ENCODE data around the gene CBLL1.

CBLL1 gene

DNA sequence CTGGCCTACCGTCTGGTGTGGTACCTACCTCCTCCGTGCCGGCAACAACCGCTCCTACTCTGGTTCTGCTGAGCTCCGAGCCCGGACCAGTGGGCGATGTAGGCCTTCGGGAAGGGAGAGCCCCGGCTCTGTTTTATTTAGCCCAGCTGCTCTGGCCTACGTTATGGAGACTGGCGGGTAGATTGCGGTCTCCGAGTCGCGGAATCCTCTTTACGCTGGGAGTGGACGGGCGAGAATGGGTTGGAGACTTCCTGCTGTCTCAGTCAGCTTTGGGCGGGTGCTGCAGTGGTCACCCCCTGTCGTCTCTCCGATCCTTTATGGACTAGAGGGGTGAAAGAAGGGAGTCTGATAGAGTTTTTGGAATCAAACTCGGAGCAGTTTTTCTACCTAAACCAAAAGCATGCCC lies 406 bp downstream of the CBLL1 start:
- no peak for DNase-seq

DNA sequence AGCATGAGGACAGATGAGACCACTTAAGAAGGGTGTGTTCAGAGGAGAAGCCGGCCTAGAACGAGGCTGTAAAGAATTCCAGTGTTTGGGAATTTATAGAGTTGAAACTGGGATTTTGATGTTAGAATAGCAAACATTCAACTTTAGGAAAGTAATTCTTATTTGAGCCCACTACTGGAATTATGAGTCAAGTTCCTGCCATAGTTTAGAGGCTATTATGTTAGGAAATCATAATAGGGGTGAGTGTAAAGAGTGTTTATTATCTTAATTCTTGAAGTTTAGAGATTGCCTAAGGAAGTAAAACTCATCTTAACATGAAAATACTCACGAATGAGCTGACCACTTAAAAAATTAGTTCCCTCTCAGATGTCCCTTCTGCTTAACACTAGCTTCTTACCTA lies 2.1 kb downstream of the CBLL1 start:
- DNase-seq = no peak

DNA sequence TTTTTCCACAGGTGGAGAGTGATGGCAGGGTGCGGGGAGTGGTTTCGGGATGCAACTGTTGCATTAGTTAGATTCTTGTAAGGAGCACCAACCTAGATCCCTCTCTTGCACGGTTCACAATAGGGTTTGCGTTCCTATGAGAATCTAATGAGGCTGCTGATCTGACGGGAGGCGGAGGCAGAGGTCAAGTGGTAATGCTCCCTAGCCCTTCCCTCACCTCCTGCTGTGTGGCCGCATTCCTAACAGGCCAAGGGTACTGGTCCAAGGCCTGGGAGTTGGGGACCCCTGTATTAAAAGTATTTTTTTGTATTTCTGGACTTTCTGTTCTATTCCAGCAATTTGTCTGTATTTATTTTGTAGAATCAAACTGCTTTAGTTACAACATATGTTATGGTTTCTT lies 7.2 kb downstream of the CBLL1 start:
- DNase-seq = no peak

DNA sequence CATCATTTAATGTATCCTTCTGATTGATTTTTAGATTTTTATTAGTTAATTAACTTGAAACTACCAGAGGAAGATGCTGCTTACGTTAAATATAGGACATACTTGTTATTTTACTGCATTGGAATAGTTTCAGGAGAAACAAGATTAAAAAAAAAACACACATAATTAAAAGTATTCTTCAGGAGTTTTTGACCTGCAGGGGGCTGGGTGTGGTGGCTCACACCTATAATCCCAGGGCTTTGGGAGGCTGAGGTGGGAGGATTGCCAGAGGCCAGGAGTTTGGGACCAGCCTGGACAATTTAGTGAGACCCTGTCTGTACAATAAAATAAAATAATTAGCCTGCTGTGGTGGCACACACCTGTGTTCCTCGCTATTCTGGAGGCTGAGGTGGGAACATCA lies 10.7 kb downstream of the CBLL1 start:
- DNase-seq = no peak

DNA sequence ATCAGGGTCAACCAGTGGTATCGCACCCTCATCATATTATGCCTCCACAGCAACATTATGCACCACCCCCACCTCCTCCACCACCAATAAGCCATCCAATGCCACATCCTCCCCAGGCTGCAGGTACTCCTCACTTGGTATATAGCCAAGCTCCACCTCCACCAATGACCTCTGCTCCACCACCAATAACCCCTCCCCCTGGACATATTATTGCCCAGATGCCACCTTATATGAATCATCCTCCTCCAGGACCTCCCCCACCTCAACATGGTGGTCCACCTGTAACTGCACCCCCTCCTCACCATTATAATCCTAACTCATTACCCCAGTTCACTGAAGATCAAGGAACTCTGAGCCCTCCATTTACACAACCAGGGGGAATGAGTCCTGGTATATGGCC lies 14.7 kb downstream of the CBLL1 start:
- DNase-seq = no peak

DNA sequence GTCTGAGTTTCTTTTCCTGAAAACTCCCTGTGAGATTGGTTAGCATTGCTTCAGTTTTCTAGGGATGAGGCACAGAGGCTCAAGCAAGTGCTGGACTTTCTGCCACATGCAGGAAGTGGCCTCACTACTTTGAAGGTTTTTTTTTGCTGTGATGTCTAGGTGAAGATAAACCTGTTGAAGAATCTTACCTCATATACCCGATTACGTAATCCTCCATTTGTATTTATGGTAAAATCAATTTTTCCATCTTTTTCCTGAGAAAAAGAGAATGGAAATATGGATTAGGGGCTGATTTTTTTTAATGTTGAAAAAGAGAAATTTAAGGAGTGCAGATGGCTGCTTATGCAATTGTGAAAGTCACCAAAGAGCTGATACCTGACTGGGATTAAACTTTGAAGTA lies 23.4 kb downstream of the CBLL1 start:
- DNase-seq = no peak

DNA sequence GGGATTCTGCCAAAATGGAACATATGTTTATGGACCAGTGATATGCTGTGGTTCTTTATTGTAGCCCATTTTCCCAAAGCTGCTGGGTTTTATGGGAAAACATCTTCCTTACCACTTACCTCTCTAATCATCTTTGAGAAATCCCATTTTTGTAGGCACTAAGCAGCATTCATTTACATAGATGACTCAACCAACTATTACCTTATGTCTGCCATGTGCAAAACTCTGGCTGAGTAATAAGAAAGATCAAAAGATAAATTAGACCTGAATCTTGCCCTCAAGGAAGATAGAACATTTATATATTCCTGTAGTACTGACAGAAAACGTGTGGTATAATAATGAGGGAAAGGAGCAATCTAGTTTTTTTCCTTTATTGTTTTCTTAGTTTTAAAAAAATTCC lies 24.3 kb downstream of the CBLL1 start:
- no peak for DNase-seq

DNA sequence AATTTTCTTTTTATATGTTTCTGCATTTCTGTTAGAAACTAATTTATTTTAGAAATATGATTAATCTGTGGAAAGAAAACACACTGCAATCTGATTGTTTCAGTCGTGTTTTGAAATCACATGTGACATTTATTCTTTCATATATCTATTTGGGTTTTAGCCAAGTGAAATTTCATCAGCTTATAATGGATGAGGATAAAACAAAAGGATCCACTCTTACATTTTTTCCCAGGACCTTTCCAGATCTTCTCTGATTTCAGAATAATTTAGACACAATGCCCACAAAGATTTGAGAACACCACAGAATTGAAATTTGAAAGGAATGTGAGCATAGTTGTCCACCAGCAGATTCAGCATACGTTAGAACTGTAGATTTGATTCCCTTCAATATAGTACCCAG lies 29.1 kb downstream of the CBLL1 start:
- DNase-seq = no peak

DNA sequence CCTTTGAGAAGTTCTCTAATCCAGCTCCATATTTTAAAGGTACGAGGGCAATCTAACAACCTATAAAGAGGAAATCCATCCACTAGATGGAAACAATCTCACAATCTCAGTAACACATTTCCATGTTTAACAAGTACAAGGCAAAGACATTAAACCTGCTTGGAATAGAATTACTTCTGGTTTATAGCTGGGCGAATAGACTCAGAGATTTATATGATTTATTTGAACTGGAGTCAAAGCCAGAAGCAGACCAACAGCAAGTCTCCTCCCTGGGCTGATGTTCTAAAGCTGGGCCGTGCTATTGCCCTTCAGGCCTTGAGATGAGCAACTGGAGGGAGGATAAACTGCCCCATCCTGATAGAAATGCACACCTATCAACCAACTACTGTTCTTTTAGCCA lies 33.8 kb downstream of the CBLL1 start:
- DNase-seq = no peak

DNA sequence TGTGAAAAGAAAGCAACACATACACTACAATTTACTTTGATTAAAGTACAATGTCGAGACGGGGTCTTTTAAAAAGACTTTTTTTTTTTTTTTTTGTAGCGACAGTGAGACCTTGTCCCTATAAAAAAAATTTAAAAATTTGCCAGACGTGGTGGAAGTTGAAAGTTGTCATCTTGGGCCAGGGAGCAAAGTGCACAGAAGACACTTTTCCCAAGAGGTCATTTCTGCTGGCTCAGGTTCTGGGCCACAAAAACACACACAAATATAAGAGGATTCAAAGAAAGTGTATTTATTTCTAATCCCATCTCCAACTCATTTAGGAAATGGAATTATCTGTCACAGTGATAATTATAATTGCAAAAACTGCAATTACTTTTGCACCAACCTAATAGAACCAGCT lies 34.3 kb downstream of the CBLL1 start:
- no peak for DNase-seq

DNA sequence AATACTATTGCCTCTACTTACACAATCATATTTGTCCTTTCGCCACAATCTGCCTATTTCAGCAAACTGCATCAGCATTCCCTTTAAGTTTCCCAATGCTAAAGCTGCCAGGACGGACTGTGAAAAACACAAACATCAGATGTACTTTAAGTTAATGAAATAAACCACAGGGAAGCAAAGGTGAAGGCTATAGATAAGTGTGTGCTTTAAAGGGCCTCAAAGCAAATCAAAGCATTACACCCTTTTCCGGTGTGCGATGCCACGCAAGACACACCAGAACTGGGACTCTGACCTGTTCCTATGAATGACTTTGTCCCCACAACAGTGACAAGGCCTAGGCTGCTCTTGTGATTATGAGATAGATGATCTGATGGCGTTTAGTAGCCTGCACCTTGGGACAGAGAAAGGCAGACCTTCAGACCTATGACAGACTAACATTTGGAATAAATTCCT lies 35.7 kb downstream of the CBLL1 start:
- no peak for DNase-seq

DNA sequence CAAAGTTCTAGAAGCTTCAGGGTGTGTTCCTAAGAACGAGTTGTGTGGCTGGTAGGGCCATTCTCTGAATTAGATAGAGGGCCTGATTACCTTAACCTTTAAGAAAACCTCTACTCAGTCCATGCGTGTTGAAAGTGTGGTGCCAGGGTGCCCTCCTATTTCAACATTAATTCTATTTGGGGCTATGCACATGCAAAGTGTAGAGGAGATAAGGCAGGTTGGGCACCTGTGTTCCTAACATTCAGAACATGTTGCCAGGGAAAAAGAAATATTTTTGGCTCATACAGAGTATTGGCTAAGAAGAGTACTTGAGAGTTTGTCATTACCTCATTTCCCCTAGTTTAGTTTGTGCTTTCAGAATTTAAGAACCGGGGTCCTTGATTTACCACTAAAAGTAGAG lies 38.4 kb downstream of the CBLL1 start:
- DNase-seq = no peak

DNA sequence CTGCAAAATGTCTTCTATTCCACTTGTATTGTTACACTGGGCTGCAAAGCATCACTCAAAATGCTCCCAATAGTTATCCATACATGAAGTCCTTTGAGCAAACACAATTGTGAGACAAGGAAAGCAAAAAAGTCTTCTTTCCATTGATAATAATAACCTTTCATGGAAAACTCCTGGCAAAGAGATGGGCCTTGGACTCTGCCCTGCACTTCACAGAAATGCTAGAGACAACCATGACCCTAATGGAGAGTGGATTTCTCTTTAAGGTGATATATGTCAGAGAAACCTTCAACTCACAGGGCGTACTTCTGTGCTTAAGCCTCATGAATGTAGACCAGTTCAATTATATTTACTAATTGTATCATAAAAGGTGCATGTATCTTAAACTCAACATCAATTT lies 39.7 kb downstream of the CBLL1 start:
- DNase-seq = no peak

DNA sequence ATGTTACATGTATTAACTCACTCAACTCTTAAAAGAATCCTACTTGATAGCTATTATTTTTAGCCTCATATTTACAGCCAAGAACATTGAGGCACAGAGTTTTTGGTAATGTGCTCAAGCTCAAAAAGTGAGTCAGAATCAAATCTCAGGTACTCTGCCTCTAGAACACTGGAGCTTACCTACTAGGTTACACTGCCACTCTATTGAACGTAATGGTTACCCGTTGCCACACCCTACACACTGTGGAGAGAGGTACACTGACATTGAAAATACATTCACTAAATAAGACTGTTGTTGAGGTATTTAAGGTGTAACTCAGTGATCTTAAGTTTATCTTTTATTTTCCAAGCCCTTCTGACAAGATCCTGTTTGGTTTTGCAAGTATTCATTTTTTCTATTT lies 41.2 kb downstream of the CBLL1 start:
- DNase-seq = no peak

DNA sequence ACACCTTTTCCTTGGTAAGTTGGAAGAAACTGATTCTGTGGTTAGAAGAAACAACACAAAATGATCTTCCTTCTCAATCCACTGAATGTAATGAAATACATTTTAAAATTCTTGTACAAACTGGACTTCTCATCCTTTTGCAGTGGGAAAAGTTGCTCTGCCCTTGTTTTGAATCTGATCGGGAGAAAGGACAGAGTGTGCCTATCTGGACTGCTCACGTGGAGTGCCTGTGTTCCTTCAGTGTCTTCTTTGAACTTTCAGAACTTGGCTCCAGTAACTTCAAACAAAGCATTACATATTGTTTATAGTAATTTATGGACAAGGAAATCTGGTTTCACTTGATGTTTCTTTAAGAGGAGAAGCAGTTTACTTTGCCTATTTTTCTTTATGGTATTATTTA lies 42.0 kb downstream of the CBLL1 start:
- no peak for DNase-seq

DNA sequence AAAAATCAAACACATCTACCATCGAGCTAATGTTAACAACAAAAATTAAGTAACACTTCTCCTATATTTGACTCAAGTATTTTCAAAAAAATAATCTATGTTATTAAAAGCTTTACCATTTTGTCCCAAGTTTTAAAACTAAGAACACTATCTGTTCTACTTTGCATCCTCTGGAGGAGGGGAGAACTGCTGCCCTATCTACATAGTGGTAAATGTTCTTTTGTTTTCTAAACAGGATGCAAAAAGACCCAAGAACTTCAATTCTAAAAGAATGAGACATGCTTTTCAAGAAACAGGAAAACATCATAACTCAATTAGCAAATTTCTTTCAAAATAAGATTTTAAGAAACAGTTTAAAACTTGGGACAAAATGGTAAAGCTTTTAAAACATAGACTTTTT lies 44.3 kb downstream of the CBLL1 start:
- no peak for DNase-seq

DNA sequence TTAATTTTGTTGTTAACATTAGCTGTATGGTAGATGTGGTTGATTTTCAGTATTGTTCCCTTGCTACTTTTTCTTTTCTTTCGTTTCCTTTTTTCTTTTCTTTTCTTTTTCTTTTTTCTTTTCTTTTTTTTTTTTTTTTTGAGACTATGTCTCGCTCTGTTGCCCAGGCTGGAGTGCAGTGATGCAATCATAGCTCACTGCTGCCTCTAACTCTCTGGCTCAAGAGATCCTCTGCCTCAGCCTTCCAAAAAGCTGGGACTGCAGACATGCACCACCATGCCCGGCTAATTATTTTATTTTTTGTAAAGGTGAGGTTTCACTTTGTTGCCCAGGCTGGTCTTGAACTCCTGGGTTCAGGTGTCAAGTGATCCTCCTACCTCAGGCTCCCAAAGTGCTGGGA lies 44.7 kb downstream of the CBLL1 start:
- no peak for DNase-seq

DNA sequence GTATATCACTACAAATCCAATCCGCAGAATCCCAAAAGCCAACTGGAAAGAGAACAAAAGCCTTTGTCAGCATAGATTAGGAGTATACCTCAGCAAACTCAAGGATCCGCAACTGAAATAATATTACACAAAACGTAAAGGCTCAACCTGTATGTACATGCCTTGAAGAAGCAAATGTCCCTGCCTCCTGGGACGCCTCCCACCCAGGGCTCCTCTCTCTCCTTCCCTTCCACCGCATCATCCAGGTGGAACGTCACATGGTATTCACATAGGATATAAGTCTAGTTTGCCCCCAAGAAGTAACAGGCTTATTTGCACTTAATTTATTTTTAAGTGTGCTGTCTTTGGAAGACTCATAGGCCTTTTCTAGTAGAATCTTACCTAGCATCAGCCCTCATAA lies 45.7 kb downstream of the CBLL1 start:
- DNase-seq = no peak

DNA sequence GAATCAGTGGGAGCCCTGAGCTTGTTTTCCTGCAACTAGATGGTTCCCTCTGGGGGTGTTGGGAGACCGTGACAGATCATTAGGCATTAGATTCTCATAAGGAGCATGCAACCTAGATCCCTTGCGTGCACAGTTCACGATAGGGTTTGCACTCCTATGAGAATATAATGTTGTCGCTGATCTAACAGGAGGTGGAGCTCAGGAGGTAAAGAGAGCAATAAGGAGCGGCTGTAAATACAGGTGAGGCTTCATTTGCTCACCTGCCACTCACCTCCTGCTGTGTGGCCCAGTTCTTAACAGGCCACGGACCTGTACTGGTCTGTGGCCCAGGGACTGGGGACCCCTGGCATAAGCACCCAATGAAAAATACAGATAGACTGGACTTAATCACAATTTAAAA lies 48.4 kb downstream of the CBLL1 start:
- DNase-seq = no peak

DNA sequence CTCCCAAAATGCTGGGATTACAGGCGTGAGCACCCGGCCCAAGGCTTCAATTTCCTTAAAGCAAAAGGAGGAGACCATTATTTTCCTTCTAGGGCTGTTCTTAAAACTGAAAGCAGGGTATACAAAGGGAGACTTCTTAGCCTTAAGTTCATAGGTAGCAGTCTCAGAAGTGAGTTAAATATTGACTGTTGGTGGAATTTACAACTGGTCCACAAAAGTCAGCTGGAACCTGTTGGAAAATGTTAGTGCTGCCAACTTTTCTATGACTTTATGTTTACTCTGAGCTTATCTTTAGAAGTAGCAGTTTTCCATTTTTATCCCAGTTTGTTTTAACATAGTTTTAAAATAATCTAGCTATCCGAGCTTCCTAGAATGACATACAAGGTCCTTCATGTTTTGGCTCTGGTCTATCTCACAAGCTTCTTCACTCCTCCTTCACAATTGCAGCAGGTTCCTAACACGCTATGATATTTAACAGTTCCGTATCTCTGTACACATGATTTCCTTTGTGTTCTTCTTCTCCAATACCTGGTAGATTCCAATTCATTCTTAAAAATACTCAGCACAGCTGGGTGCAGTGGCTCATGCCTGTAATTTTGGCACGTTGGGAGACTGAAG lies 55.8 kb downstream of the CBLL1 start:
- no peak for DNase-seq

DNA sequence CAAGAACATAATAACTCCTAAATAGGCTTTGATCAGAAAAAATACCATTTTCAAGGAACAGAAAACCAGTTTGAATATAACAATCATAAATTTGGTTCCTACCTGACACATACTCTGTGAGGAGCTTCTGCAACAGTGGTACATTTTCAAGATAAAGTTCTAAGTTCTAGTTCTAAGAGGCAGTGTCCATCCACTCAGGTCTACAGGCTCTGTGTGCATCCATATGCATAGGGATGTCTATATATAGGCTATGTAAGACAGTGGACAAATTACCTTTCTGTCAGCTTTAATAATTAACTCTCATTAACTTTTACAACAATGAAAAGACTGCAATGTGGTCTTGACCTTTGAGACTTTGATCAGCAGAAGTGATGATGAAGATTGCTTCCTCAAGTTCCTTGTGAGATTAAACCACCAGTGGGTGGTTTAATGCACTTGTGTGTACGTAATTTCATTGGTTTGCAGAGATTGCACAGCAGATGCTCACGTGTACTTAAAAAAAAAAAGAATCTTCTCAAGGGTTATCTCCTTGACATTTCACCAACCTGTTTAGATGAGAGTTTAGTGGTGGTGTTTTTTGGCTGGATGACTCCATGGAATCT lies 59.2 kb downstream of the CBLL1 start, which contains the start of gene SLC26A3:
Gene SLC26A3 (minus strand): TSS at position 215 of the 602 bp plus-strand sequence. CDS start 8,714 bp downstream, outside the sequence.
- DNase-seq = no peak

DNA sequence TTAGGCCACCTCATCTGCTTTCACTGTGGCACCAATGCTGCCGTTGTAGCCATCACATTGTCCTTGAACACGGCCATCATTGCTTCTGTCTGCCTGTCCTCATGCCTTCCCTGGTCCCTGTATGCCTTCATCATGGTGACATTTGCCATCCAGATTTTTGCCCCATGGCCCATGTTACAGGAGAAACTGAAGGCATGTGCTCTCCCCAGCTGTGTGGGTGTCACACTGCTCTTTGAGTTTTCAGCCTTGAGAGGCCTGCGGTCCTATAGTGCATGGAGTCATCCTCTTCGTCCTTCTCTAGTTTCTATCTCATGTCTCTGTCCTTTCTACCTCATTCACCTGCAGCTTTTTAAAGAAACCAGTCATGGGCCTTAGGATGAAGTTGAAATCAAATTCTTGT lies 65.2 kb downstream of the CBLL1 start:
- no peak for DNase-seq

DNA sequence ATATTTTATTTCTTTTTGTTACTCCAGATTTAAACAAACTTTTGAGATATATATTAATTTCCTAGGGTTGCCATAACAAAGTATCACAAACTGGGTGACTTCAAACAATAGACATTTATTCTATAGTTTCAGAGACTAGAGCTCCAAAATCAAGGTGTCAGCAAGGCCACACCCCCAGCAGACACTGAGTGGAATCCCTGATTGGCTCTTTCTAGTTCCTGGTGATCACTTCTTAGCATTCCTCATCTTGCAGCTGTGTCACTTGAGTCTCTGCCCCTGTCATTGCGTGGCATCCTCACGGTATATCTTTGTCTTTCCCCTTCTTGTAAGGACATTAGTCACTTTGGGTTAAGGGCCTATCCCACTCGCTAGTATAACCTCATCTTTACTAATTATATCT lies 66.7 kb downstream of the CBLL1 start:
- DNase-seq = no peak

Data from activated naive CD4-positive, alpha-beta T cell treated with anti-CD3 and anti-CD28 coated beads, Interleukin-2, amount 50 U/mL, for 16 hours (primary cell).